Peyer's patch (tissue), 4 donors: ENCODE results near the gene C19orf33.

Source experiments
- POLR2A ChIP-seq, 2 donors: fragments of 450-650 bp; IDR thresholded peaks; one replicate each; pipeline ENCODE4 v1.5.1; 2017; ENCODE audit warnings: antibody characterized with exemption in 2 of 2, mild to moderate bottlenecking in 2 of 2, moderate library complexity in 2 of 2
- TF ChIP-seq, protein P1 (sequence below), 6 experiments: fragments of 450-650 bp in 4 of 6; fragments of 200-600 bp in 2 of 6; sonication (generic) in 1 of 6; IDR thresholded peaks; one replicate each; pipeline ENCODE4 v1.5.1; 2017 to 2019; ENCODE audit warnings: antibody characterized with exemption in 6 of 6, mild to moderate bottlenecking in 3 of 6, moderate library complexity in 1 of 6

DNA sequence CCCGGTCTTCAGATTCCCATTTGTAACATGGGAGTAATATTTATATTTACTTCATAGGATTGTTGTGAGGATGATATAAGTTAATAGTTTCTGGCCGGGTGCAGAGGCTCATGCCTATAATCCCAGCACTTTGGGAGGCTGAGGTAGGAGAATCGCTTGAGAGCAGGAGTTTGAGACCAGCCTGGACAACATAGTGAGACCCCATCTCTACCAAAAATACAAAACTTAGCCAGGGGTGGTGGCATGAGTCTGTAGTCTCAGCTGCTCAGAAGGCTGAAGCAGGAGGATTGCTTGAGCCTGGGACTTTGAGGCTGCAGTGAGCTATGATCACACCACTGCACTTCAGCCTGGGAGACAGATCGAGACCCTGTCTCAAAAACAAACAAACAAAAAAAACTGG is 42.8 kb downstream of the C19orf33 start:
- TF ChIP-seq, protein P1, sequence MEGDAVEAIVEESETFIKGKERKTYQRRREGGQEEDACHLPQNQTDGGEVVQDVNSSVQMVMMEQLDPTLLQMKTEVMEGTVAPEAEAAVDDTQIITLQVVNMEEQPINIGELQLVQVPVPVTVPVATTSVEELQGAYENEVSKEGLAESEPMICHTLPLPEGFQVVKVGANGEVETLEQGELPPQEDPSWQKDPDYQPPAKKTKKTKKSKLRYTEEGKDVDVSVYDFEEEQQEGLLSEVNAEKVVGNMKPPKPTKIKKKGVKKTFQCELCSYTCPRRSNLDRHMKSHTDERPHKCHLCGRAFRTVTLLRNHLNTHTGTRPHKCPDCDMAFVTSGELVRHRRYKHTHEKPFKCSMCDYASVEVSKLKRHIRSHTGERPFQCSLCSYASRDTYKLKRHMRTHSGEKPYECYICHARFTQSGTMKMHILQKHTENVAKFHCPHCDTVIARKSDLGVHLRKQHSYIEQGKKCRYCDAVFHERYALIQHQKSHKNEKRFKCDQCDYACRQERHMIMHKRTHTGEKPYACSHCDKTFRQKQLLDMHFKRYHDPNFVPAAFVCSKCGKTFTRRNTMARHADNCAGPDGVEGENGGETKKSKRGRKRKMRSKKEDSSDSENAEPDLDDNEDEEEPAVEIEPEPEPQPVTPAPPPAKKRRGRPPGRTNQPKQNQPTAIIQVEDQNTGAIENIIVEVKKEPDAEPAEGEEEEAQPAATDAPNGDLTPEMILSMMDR (IDR thresholded peaks at IDR 0.05): no peak
- no peak for TF ChIP-seq POLR2A (IDR thresholded peaks at IDR 0.05)
